OCI-LY7 (cell line): Measurements from ENCODE around the gene MIA3. TPM values are rescaled to one million over a fixed set of nuclear protein-coding genes. Genes with fewer than 3 reads are reported as not detected.

Experiments
- BruUV-seq: library from RNA; stranded (reverse); fragments of 400-500 nt; replicated peaks from 2 replicates; lab custom pipeline; 2021; lab: Mats Ljungman, UMichigan
- CTCF ChIA-PET: fragments of 300-600 bp; sonication (Branson Sonifier 250); formaldehyde crosslinking; loops from one replicate; lab custom pipeline; 2022; ENCODE audit warnings: antibody characterized with exemption; ENCODE audit not compliant: unreplicated experiment; lab: Charles Lee
- POLR2A ChIA-PET: fragments of 300-600 bp; sonication (Branson Sonifier 250); formaldehyde crosslinking; loops from one replicate; lab custom pipeline; 2022; ENCODE audit warnings: antibody characterized with exemption; lab: Charles Lee
- DNase-seq: peaks from one replicate; pipeline ENCODE4 v3.0.0-alpha.2; 2015; ENCODE audit warnings: low spot score
- H2AFZ ChIP-seq: fragments of 200-600 bp; sonication (generic), shearing (Covaris generic); 2 replicates; pipeline ENCODE4 v1.6.1; 2014; ENCODE audit warnings: mild to moderate bottlenecking, antibody characterized with exemption, low read length, moderate library complexity
- H3K27ac ChIP-seq: fragments of 200-600 bp; sonication (generic); 2 replicates; pipeline ENCODE4 v1.5.1; 2014; ENCODE audit warnings: mixed run types, low read depth, mild to moderate bottlenecking, moderate library complexity, low read length, inconsistent platforms; ENCODE audit not compliant: poor library complexity, severe bottlenecking
- H3K36me3 ChIP-seq: fragments of 200-600 bp; sonication (generic); 2 replicates; pipeline ENCODE4 v1.6.1; 2014; ENCODE audit warnings: mild to moderate bottlenecking, antibody characterized with exemption, low read length, moderate library complexity, mixed read lengths; ENCODE audit not compliant: insufficient read depth
- H3K4me1 ChIP-seq: fragments of 200-600 bp; sonication (generic); 2 replicates; pipeline ENCODE4 v1.5.1; 2014; ENCODE audit warnings: mild to moderate bottlenecking, low read length; ENCODE audit not compliant: insufficient read depth, poor library complexity, severe bottlenecking
- H3K4me2 ChIP-seq: fragments of 200-600 bp; sonication (generic); 2 replicates; pipeline ENCODE4 v1.6.1; 2014; ENCODE audit warnings: mild to moderate bottlenecking, low read length
- H3K4me3 ChIP-seq: fragments of 200-600 bp; sonication (generic); 2 replicates; pipeline ENCODE4 v1.5.1; 2014; ENCODE audit warnings: mild to moderate bottlenecking, low read depth, low read length; ENCODE audit not compliant: poor library complexity, severe bottlenecking
- H3K79me2 ChIP-seq: fragments of 200-600 bp; sonication (generic); 2 replicates; pipeline ENCODE4 v1.6.1; 2016; ENCODE audit warnings: low read depth, mild to moderate bottlenecking, low read length, moderate library complexity, mixed read lengths; ENCODE audit not compliant: insufficient read depth
- H3K9me2 ChIP-seq: fragments of 200-600 bp; sonication (generic); 2 replicates; pipeline ENCODE4 v1.6.1; 2016; ENCODE audit warnings: mild to moderate bottlenecking, low read length, mixed read lengths; ENCODE audit not compliant: insufficient read depth
- H3K9me3 ChIP-seq: fragments of 200-600 bp; sonication (generic); 2 replicates; pipeline ENCODE4 v1.6.1; 2014; ENCODE audit warnings: mild to moderate bottlenecking, mixed run types, low read length, mixed read lengths
- H4K20me1 ChIP-seq: fragments of 200-600 bp; sonication (generic); 2 replicates; pipeline ENCODE4 v1.6.1; 2014; ENCODE audit warnings: mild to moderate bottlenecking, antibody characterized with exemption, low read length, moderate library complexity, mixed read lengths; ENCODE audit not compliant: insufficient read depth
- CTCF ChIP-seq: fragments of 200-600 bp; sonication (generic); conservative IDR thresholded peaks from 2 replicates; pipeline ENCODE4 v1.5.1; 2014; ENCODE audit warnings: mild to moderate bottlenecking, antibody characterized with exemption, low read length, moderate library complexity, mixed read lengths
- EZH2phosphoT487 ChIP-seq: fragments of 200-600 bp; sonication (generic); IDR thresholded peaks from 2 replicates; pipeline ENCODE4 v1.6.1; 2018; ENCODE audit warnings: low read depth, borderline replicate concordance, mild to moderate bottlenecking, mixed run types, antibody characterized with exemption, low read length, moderate library complexity, mixed read lengths
- intact Hi-C: fragments of 100-400 bp; cut with micrococcal nuclease; formaldehyde crosslinking; loops from one replicate; pipeline ENCODE4 v1.10.0; 2022; ENCODE audit not compliant: unreplicated experiment
- total RNA-seq, 2 experiments: library from RNA; depleted of rRNA in 1 of 2; stranded (reverse); fragments of >200 nt in 1 of 2; shearing (Covaris generic) in 1 of 2; gene quantifications; 2 replicates each; pipeline ENCODE4 v1.2.3, GENCODE V29; 2014 to 2022

The MIA3 gene
- total RNA-seq, 2 experiments from 2014 or later: 23.5 to 57.1 TPM

DNA sequence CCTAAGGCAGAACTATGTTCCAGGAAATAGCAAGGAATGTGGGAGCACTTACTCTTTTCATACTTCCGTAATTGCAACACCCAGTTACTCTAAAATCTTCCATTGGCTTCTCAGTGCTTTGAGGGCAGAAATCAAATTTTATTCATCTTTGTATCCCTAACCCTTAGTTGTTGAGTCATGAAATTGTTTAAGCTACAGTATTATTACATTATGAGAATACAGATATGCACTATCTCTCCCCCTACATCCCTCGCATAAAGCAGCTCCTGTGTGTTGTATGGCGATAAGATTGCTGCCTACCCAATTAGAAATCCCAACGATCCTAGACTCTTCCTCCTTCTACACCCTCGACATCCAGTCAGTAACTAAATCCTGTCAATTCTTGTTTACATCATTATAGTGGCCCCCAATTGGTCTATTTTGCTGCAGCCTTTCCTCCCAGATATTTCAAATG is 91.8 kb downstream of the MIA3 start:
- intact Hi-C loops: loop anchor here (5.0 to 10.0 kb wide), 2 partner anchors 245 to 967 kb away; partner anchors contain the start of gene DUSP10
- Histone ChIP-seq H3K9me2 (no peaks in the 10 kb centered on the region), H3K4me3 (no peak overlapping the region), H3K9me3 (0 out of 2 replicates have a peak, but pooled peaks cover 4% of the 10 kb centered on the region), H3K4me1 (peaks cover 17% of the 10 kb centered on the region), H3K27ac (no peak overlapping the region), H3K79me2 (peaks cover 51% of the 10 kb centered on the region), H3K36me3 (peaks cover 15% of the 10 kb centered on the region), H4K20me1 (no peaks in the 10 kb centered on the region), H3K4me2 (peak overlapping the region; percentile 96; the same call in 1 of the 2 replicates), H2AFZ (no peak overlapping the region)
- TF ChIP-seq EZH2phosphoT487: no peak
- TF ChIP-seq CTCF: no peak
- POLR2A ChIA-PET: interaction anchor here (1.0 to 1.1 kb wide), 2 partner anchors 13 to 29 kb away, joined by 3 read pairs; no protein-coding TSS in a partner anchor
- no TSS peak for BruUV-seq
- CTCF ChIA-PET: no interaction called here
- no peak for DNase-seq

DNA sequence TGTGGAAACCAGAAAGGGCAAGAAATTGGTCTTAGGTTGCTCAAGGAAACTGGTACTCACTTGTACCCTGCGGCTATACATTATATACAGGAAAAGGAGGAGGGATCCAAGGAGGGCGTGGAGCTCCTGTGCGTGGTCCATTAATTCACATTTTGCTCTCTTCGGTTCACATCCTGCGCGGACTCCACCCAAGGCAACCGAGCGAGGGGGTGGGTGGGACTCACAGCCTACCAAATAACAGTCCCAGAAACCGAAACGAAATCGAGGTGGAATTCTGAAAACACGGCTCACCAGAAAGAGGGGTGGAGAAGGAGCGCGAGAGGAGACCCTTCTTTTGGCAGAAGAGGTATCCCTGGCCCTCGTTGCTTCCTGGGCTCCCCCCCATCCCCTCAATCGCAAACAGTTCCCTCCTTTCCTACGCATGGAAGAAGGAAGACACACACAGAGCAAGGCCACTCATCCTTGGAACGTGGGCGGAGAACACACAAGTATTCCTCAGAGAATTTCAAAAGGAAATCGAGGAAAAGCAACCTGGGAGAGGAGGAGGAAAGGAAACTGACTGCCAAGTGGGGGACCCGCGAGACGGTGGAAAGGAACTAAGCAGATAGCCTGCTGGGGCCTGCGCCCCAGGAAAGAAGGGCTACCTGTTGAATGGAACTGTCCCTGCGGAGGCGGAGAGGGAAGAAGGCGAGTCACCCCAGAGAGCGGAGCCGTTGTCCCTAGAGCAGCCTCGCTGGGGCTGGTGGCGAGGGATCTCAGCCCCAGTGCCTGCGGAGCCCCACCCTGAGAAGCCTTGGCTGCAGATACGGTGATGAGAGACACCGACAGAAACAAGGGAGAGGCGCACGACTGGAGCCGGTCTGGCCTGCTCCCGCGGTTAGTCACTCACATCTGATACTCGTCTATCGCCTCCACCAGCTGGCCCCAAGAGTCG is 93.7 kb downstream of the MIA3 start:
- no peak for TF ChIP-seq EZH2phosphoT487
- no peak for TF ChIP-seq CTCF
- Histone ChIP-seq H3K9me3 (no peaks in the 10 kb centered on the region), H3K4me3 (peak overlapping the region; percentile 98), H4K20me1 (no peaks in the 10 kb centered on the region), H3K4me1 (peaks cover 17% of the 10 kb centered on the region), H3K4me2 (peak overlapping the region; percentile 96), H2AFZ (peak overlapping the region; percentile 33), H3K36me3 (peaks cover 21% of the 10 kb centered on the region), H3K79me2 (peaks cover 34% of the 10 kb centered on the region), H3K27ac (peak overlapping the region; percentile 51), H3K9me2 (no peaks in the 10 kb centered on the region)
- POLR2A ChIA-PET: interaction anchor here (0.6 to 1.9 kb wide), 6 partner anchors 9 to 122 kb away, joined by 3 to 13 read pairs (median 4); partner anchors contain the start of gene TAF1A
- CTCF ChIA-PET: interaction anchor here (0.6 kb wide), 1 partner anchor 252 kb away, joined by 3 read pairs; no protein-coding TSS in a partner anchor
- peak; percentile 62 for DNase-seq
- TSS peak; percentile 69 for BruUV-seq
- intact Hi-C loops: loop anchor here (1.0 to 10.0 kb wide), 4 partner anchors 21 to 969 kb away; partner anchors contain the start of gene DUSP10
